NT2/D1 (cell line): ENCODE measurements around the gene LYRM4.

Experiments used
- SUZ12 ChIP-seq: IDR thresholded peaks from 2 replicates; pipeline ENCODE4 v1.6.1; 2011; ENCODE audit not compliant: insufficient read length, insufficient read depth; ENCODE audit errors: extremely low read depth
- YY1 ChIP-seq: IDR thresholded peaks from 2 replicates; pipeline ENCODE4 v1.6.1; 2011; ENCODE audit not compliant: insufficient read length, insufficient read depth
- ZNF274 ChIP-seq: IDR thresholded peaks from 2 replicates; pipeline ENCODE4 v1.6.1; 2011; ENCODE audit warnings: mild to moderate bottlenecking, low read depth, low read length

DNA sequence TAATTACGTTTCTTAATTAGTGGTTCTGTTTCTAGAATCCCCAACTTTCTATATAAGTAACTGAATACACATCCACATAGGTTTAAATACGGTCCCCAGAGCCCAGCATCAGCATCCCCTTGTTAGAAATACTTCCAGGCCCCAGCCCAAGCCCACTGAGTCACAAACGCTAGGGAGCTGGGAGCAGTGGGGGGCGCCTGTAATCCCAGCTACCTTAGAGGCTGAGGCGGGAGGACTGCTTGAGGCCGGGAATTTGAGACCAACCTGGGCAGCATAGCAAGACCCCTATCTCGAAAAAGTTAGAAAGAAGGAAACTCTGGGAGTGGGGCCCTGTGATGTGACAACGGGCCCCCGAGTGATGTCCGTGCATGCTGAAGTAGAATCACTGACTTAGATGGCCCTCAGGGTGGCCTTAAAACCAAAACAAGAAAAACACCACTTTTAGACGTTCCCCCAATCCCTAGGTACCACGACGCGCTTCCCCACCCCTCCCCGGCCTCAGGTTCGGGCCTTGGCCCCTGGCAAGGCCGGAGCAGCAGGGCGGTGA lies 176.9 kb downstream of the LYRM4 start:
- TF ChIP-seq SUZ12 (no peak), YY1 (no peak), ZNF274 (no peak)
